Measurements from ENCODE around the gene C7orf57. TPM values are rescaled to one million over a fixed set of nuclear protein-coding genes. Genes with fewer than 3 reads are reported as not detected.

Gene C7orf57
- total RNA-seq, 1 donor from 2014 or later: not detected

DNA sequence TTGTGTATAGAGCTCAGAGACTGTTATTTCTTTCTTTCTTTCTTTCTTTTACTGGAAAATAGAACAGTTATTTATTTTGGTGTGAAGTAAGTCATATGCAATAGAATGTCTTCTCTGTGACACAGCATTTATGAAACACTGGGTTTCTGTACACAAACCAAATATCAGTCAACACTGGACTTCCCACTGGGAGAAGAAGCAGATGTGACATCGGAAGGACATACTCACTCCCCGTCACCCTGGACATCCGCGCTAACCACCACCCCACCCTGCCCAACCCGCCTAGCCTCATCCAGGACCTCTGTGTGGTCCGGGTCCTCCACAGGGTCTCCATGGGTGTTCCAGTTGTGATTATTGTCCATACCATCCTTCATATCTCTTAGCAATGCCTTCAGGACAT is 28.5 kb upstream of the C7orf57 start:
- no peak for TF ChIP-seq CTCF (IDR thresholded peaks at IDR 0.05)
- Mint-ChIP-seq H3K36me3 (ENCODE audit: low read depth) (peaks cover 2% of the 10 kb centered on the region), H3K9me3 (ENCODE audit: low read depth) (peaks cover 3% of the 10 kb centered on the region), H3K27me3 (ENCODE audit: low read depth) (no peaks in the 10 kb centered on the region), H3K4me1 (ENCODE audit: low read depth) (no peaks in the 10 kb centered on the region), H3K27ac (ENCODE audit: unreplicated experiment) (no peak overlapping the region), H3K4me3 (ENCODE audit: unreplicated experiment) (no peak overlapping the region)
- no peak for DNase-seq (ENCODE audit: low spot score)

DNA sequence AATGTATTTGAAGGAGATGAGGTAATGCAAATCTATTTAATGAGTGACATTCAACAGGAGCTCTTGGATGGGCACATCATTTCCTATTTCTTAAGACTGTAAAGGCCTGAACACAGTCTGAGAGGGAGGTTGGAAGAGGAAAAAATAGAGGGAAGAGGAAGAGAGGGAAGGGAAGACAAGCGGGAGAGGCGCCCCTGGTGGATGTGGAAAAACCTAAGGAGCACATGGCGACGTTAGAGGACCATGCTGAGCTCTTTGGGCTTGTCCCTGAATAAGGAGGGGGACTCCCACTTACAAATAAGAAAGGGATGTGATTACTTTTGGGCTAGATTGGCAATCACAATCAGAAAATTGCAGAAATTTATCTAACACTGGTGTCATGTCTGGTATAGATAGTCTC is 26.1 kb upstream of the C7orf57 start:
- Mint-ChIP-seq H3K27me3 (ENCODE audit: low read depth) (no peaks in the 10 kb centered on the region), H3K4me3 (ENCODE audit: unreplicated experiment) (no peak overlapping the region), H3K4me1 (ENCODE audit: low read depth) (peaks cover under 1% of the 10 kb centered on the region), H3K27ac (ENCODE audit: unreplicated experiment) (no peak overlapping the region), H3K9me3 (ENCODE audit: low read depth) (no peaks in the 10 kb centered on the region), H3K36me3 (ENCODE audit: low read depth) (no peaks in the 10 kb centered on the region)
- no peak for TF ChIP-seq CTCF (IDR thresholded peaks at IDR 0.05)
- DNase-seq (ENCODE audit: low spot score): no peak

GRCh38 chr7:48009954-48010353 is 25.4 kb upstream of the C7orf57 start:
- Mint-ChIP-seq H3K9me3 (ENCODE audit: low read depth) (no peaks in the 10 kb centered on the region), H3K4me1 (ENCODE audit: low read depth) (peaks cover 8% of the 10 kb centered on the region), H3K27ac (ENCODE audit: unreplicated experiment) (no peak overlapping the region), H3K36me3 (ENCODE audit: low read depth) (no peaks in the 10 kb centered on the region), H3K4me3 (ENCODE audit: unreplicated experiment) (no peak overlapping the region), H3K27me3 (ENCODE audit: low read depth) (no peaks in the 10 kb centered on the region)
- no peak for DNase-seq (ENCODE audit: low spot score)
- TF ChIP-seq CTCF (IDR thresholded peaks at IDR 0.05): no peak

- H3K4me1 Mint-ChIP-seq (ENCODE audit: low read depth): peaks cover 10% of the 10 kb centered on the region
- no peaks in the 10 kb centered on the region for H3K27me3 Mint-ChIP-seq (ENCODE audit: low read depth)
- no peak overlapping the region for H3K4me3 Mint-ChIP-seq (ENCODE audit: unreplicated experiment)
- DNase-seq (ENCODE audit: low spot score): no peak
- no peaks in the 10 kb centered on the region for H3K36me3 Mint-ChIP-seq (ENCODE audit: low read depth)
- H3K27ac Mint-ChIP-seq (ENCODE audit: unreplicated experiment): no peak overlapping the region
- H3K9me3 Mint-ChIP-seq (ENCODE audit: low read depth): no peaks in the 10 kb centered on the region
- TF ChIP-seq CTCF (IDR thresholded peaks at IDR 0.05): no peak
Measured at GRCh38 chr7:48011323-48011722, 24.0 kb upstream of the C7orf57 start.

GRCh38 chr7:48011951-48012350 is 23.4 kb upstream of the C7orf57 start:
- TF ChIP-seq CTCF (IDR thresholded peaks at IDR 0.05): no peak
- H3K36me3 Mint-ChIP-seq (ENCODE audit: low read depth): no peaks in the 10 kb centered on the region
- H3K4me3 Mint-ChIP-seq (ENCODE audit: unreplicated experiment): no peak overlapping the region
- H3K27ac Mint-ChIP-seq (ENCODE audit: unreplicated experiment): no peak overlapping the region
- no peaks in the 10 kb centered on the region for H3K9me3 Mint-ChIP-seq (ENCODE audit: low read depth)
- H3K27me3 Mint-ChIP-seq (ENCODE audit: low read depth): no peaks in the 10 kb centered on the region
- H3K4me1 Mint-ChIP-seq (ENCODE audit: low read depth): peaks cover 10% of the 10 kb centered on the region
- DNase-seq (ENCODE audit: low spot score): no peak
